Neuron (in vitro differentiated cells): ENCODE measurements around the gene MALAT1.
A peak's percentile ranks its signal among the peaks of the same experiment; 100 is the strongest.

Experiments used
- H2AFZ ChIP-seq: one replicate; pipeline ENCODE4 v1.6.1; 2013; ENCODE audit warnings: low read depth, mild to moderate bottlenecking, inconsistent platforms, low read length, moderate library complexity
- H3K27me3 ChIP-seq: one replicate; pipeline ENCODE4 v1.6.1; 2013; ENCODE audit warnings: low read length; ENCODE audit not compliant: insufficient read depth
- H3K36me3 ChIP-seq: one replicate; pipeline ENCODE4 v1.6.1; 2013; ENCODE audit warnings: low read length; ENCODE audit not compliant: insufficient read depth
- H3K4me1 ChIP-seq: one replicate; pipeline ENCODE4 v1.6.1; 2013; ENCODE audit warnings: low read length; ENCODE audit not compliant: insufficient read depth
- H3K4me3 ChIP-seq: 2 replicates; pipeline ENCODE4 v1.5.1; 2013; ENCODE audit warnings: mild to moderate bottlenecking, low read length, moderate library complexity
- H3K9me3 ChIP-seq: one replicate; pipeline ENCODE4 v1.6.1; 2013; ENCODE audit warnings: low read length

The MALAT1 gene

DNA sequence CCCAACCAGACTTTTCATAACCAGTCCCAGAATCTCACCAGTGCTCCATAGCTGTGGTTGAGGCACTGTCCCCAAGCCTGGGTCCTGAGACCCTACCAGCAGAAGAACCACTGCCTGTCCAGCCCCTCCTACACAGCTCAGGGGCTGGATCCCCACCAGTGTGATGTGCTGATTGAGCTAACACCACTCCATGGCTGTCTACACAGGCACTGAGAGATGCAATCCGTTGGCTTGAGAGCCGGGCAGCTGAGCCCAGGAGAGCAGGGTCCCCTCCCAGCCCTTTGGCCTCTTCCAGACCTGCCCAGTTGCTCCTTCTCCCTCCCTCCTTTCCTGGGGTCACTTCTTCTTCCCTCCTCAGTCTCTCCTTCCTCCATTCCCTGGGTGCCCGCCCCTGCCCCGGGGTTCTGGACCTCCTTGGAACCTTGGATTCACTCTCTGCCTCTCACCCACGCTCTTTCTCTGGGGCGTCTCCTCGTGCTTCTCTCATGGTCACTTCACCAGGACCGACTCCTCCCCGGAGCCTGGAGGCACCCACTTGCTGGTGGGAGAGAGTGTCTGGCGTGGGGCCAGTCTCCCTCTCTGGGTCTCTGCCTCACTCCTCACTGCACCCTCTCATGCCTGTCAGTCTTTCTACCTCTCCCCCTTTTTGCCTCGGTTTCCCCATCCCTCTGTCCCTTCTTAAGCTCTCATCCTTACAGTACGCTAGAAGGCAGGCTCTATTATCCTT is 25.3 kb downstream of the MALAT1 start:
- Histone ChIP-seq H3K4me3 (peak overlapping the region; percentile 47), H3K36me3 (peaks cover 12% of the 10 kb centered on the region), H3K4me1 (peaks cover 25% of the 10 kb centered on the region), H3K27me3 (no peaks in the 10 kb centered on the region), H2AFZ (no peak overlapping the region), H3K9me3 (no peaks in the 10 kb centered on the region)

DNA sequence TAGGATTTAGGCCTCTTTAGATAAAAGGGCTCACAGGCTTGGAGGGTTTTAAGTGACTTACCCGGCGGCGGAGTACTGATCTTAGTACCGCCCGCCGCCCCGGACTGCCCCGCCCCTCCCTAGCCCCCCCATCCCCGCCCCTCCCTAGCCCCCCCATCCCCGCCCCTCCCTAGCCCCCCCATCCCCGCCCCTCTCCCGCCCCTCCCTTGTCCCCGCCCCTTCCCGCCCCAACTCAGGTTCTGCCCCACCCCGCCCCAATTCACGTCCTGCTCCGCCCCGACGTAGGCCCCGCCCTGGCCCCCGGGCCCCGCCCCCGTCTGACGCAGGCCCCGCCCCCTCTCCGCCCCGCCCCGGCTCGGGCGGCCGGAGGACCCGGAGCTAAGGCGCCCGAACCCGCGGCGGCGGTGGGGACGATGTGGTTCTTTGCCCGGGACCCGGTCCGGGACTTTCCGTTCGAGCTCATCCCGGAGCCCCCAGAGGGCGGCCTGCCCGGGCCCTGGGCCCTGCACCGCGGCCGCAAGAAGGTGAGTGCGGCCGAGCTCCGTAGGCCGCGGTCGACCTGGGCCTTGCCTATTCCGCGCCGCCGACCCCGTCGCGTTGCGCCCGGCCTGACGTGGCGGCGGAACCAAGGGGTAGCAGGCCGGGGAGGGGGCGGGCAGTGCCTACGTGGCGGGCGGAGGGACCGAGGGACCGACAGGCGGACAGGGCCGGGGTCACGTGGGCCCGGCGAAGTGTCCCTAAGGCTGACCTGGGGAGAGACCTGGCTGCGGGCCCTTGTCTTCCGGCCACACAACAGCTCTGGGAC is 26.1 kb downstream of the MALAT1 start, which contains the start of gene SCYL1:
TSS of gene SCYL1 (plus strand) at position 343 of the 805 bp plus-strand sequence. CDS start at position 414, 71 bp downstream.
- Histone ChIP-seq H2AFZ (peak within 1 kb of the TSS; percentile 66), H3K9me3 (no peaks in the 10 kb centered on the region), H3K36me3 (peaks cover 13% of the 10 kb centered on the region), H3K4me3 (peak within 1 kb of the TSS; percentile 63), H3K27me3 (no peaks in the 10 kb centered on the region), H3K4me1 (peaks cover 27% of the 10 kb centered on the region)

DNA sequence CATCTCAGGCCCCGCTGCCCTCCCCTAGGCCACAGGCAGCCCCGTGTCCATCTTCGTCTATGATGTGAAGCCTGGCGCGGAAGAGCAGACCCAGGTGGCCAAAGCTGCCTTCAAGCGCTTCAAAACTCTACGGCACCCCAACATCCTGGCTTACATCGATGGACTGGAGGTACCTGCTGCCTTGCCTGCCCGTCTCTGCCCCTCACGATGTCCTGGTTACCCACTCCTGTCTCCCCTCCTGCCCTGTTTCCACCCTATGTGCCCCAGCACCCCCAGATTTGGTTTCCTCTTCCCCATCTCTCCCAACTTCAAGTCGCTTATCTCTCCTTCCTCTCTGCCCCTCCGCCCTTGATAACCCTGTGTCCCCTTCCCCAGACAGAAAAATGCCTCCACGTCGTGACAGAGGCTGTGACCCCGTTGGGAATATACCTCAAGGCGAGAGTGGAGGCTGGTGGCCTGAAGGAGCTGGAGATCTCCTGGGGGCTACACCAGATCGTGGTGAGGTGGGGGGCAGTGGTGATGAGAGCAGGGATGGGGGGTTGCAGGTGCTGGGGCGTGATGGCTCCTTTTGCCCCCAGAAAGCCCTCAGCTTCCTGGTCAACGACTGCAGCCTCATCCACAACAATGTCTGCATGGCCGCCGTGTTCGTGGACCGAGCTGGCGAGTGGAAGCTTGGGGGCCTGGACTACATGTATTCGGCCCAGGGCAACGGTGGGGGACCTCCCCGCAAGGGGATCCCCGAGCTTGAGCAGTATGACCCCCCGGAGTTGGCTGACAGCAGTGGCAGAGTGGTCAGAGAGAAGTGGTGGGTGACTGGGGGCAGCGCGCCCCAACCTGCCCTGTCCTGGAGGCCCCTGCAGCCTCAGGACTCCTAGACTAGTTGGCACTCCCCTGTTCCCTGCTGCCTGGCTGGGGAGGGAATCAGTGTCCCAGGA is 27.0 kb downstream of the MALAT1 start:
- peak overlapping the region; percentile 66 for H2AFZ ChIP-seq
- peaks cover 20% of the 10 kb centered on the region for H3K36me3 ChIP-seq
- H3K4me1 ChIP-seq, result peaks cover 27% of the 10 kb centered on the region
- H3K27me3 ChIP-seq, result no peaks in the 10 kb centered on the region
- H3K4me3 ChIP-seq, result peak overlapping the region; percentile 63
- no peaks in the 10 kb centered on the region for H3K9me3 ChIP-seq

DNA sequence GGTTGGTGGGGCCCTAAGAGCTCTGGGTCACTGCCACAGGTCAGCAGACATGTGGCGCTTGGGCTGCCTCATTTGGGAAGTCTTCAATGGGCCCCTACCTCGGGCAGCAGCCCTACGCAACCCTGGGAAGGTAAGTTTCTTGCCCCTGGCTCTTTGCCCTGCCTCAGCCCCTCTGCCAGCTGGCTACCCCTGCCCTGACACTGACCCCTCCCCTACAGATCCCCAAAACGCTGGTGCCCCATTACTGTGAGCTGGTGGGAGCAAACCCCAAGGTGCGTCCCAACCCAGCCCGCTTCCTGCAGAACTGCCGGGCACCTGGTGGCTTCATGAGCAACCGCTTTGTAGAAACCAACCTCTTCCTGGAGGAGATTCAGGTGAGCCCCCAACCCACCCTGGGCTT is 27.9 kb downstream of the MALAT1 start:
- H3K27me3 ChIP-seq, result no peaks in the 10 kb centered on the region
- H3K9me3 ChIP-seq, result no peaks in the 10 kb centered on the region
- no peak overlapping the region for H3K4me3 ChIP-seq
- H3K4me1 ChIP-seq, result peaks cover 27% of the 10 kb centered on the region
- no peak overlapping the region for H2AFZ ChIP-seq
- peaks cover 29% of the 10 kb centered on the region for H3K36me3 ChIP-seq

DNA sequence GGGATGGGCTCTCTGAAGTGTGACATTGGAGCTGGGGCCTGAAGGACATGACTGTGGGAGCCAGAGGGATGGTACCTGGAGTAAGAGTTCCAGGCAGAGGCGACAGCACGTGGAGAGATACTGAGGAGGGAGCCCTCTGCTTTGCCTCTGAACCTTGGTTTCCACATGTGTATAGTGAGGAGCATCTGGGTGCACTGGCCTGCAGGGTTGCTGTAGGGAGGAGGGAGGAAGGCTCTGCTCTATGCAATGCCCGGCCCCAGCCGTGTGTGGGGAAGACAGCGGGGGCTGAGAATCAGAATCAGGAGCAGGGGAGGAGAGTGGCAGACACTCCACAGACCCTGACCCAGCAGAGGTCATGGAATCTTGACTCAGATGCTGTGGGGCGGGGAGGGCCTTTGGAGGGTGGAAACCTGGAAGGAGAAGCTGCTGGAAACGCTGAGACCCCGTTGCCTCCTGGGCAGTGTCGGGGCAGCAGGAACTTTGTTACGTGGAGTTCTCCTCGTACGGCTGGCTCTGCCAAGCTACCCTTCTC is 30.0 kb downstream of the MALAT1 start:
- Histone ChIP-seq H3K27me3 (no peaks in the 10 kb centered on the region), H3K9me3 (no peaks in the 10 kb centered on the region), H2AFZ (no peak overlapping the region), H3K36me3 (peaks cover 38% of the 10 kb centered on the region), H3K4me3 (no peak overlapping the region), H3K4me1 (peaks cover 20% of the 10 kb centered on the region)

DNA sequence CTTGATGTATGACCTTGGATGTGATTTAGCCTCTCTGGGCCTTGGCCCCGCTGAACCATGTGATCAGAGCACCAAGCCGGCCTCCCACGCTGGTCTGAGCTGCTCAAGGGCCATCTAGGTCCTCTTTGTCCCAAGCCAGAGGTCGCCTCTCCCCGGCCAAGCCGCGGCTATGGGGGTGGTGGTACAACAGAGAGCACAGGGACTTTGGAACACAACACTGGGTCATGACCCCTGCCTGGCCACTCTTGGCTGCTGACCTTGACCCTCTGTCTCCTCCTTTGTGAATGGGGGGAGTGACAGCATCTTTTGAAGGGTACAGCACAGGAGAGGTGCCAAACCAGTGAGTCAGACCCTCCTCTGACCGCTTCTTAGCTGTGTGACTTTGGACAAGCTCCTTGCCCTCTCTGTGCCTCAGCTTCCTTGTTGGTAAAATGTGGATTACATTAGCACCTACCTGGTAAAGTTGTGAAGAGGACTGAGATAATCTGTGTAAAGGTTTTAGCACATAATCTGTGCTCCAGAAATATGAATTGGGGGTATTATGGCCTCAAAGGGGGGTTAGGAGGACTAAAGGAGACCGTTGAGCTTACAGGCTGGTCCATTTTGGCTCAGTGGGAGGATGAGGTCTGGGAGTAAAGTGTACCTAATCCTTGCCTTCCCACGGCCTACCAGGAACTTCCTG is 30.8 kb downstream of the MALAT1 start:
- H3K36me3 ChIP-seq, result peaks cover 38% of the 10 kb centered on the region
- H3K4me1 ChIP-seq, result peaks cover 16% of the 10 kb centered on the region
- H3K27me3 ChIP-seq, result no peaks in the 10 kb centered on the region
- H3K9me3 ChIP-seq, result no peaks in the 10 kb centered on the region
- no peak overlapping the region for H3K4me3 ChIP-seq
- no peak overlapping the region for H2AFZ ChIP-seq

DNA sequence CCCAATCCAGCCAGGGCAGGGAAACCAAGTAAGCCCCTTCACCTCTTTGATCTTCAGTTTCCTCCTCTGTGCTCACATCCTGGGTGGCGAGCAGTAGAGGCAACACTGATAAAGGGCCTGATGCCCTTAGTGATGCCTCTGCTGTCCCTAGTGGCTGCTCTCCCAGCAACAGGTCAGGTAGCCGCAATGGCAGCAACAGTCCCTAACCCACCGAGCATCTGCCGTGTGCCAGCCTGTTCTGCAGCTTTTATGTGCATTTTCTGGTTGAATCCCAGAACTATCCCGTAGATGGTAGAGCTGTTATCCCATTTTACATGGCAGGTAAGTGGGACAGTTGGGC is 31.3 kb downstream of the MALAT1 start:
- no peaks in the 10 kb centered on the region for H3K9me3 ChIP-seq
- no peak overlapping the region for H3K4me3 ChIP-seq
- peaks cover 43% of the 10 kb centered on the region for H3K36me3 ChIP-seq
- no peak overlapping the region for H2AFZ ChIP-seq
- H3K27me3 ChIP-seq, result no peaks in the 10 kb centered on the region
- H3K4me1 ChIP-seq, result peaks cover 16% of the 10 kb centered on the region

DNA sequence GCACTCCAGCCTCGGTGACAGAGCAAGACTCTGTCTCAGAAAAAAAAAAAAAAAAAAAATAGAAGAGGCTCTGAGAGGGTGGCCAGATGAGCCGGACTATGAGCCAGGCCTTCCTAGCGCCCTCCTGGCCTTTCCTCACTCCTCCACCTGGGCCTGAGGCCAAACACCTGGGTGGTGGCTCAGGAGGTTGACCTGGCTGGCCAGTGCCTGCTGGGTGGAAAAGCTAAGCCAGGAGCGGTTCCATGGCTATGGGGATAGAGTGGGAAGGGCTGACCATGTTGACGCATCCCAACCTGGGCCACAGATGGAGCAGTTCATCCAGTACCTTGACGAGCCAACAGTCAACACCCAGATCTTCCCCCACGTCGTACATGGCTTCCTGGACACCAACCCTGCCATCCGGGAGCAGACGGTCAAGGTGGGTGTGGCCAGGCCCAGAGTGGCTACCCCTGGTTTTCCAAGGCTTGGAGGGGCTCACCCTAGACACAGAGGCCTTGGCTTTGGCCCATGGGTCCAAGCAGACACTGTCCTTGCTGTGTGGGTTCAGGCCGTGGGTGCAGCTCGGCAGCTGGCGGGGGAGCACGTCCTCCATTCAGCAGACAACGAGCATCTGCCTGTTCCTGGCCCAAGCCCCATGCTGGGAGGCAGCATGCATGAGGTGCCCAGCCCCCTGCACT is 33.7 kb downstream of the MALAT1 start:
- Histone ChIP-seq H3K9me3 (no peaks in the 10 kb centered on the region), H2AFZ (no peak overlapping the region), H3K27me3 (no peaks in the 10 kb centered on the region), H3K4me3 (no peak overlapping the region), H3K36me3 (peaks cover 59% of the 10 kb centered on the region), H3K4me1 (peaks cover 5% of the 10 kb centered on the region)

DNA sequence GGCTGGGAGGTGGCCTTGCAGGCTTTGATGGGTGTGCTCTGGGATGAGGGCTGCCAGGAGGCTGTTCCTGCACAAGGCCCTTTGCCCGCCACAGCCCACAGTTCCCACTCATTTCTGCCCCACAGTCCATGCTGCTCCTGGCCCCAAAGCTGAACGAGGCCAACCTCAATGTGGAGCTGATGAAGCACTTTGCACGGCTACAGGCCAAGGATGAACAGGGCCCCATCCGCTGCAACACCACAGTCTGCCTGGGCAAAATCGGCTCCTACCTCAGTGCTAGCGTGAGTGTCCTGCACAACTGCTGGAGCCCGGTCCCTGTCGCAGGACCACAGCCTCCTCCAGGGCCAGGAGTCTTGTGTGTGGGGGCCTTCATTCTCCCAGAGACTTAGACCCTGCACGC is 36.3 kb downstream of the MALAT1 start:
- Histone ChIP-seq H3K36me3 (peaks cover 61% of the 10 kb centered on the region), H3K4me3 (no peak overlapping the region), H3K27me3 (no peaks in the 10 kb centered on the region), H3K4me1 (no peaks in the 10 kb centered on the region), H2AFZ (no peak overlapping the region), H3K9me3 (no peaks in the 10 kb centered on the region)

DNA sequence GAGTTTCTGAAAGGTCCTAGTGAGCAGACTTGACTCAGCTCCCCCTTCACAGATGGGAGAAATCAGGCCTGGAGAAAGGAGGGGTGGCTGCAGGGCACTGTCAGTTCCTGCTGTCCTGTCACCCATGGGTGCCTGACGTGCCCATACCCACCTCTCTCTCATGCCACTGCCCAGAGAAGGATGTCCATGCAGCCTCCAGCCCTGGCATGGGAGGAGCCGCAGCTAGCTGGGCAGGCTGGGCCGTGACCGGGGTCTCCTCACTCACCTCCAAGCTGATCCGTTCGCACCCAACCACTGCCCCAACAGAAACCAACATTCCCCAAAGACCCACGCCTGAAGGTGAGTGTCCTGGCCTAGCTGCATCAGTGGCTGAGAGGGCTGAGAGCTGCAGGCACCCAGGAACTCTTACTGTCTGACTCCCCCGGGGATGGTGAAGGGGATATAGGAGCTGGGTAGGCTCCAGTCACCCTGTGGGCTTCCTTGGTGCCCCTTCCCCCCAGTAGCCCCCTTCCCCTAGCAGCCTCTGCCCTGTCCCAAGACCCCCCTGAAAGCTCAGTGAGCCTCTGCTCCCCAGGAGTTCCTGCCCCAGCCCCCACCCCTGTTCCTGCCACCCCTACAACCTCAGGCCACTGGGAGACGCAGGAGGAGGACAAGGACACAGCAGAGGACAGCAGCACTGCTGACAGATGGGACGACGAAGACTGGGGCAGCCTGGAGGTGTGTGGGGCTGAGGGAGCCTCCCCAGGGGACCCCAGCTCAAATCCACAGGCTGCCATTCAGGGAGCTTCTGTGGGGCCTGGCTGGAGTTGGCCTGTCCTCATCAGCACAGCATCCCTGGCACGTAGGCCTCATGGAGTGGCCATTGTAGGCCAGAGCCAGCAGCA is 37.8 kb downstream of the MALAT1 start:
- no peaks in the 10 kb centered on the region for H3K4me1 ChIP-seq
- no peaks in the 10 kb centered on the region for H3K27me3 ChIP-seq
- H3K9me3 ChIP-seq, result no peaks in the 10 kb centered on the region
- H3K36me3 ChIP-seq, result peaks cover 54% of the 10 kb centered on the region
- H3K4me3 ChIP-seq, result no peak overlapping the region
- no peak overlapping the region for H2AFZ ChIP-seq

DNA sequence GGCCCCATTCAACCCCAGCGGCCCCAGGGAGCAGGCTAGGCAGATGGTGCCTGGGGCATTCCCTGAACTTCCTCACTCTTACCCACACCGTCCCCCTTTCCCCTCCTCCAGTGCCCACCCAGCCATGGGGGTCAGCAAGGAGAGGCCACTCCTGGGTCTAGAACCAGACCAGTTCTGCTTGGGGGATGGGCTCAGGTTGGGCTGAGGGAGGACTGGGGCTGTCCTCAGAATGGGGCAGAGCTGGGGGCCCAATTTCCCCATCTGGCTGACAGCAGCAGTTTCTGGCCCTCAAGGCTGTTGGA is 38.4 kb downstream of the MALAT1 start:
- no peaks in the 10 kb centered on the region for H3K27me3 ChIP-seq
- H3K4me3 ChIP-seq, result no peak overlapping the region
- no peak overlapping the region for H2AFZ ChIP-seq
- H3K9me3 ChIP-seq, result no peaks in the 10 kb centered on the region
- H3K4me1 ChIP-seq, result no peaks in the 10 kb centered on the region
- peaks cover 51% of the 10 kb centered on the region for H3K36me3 ChIP-seq
